NCI-H526 treated with DMSO at 0.1 percent for 48 hours (cell line): ENCODE measurements around the gene CROCC2.

ENCODE experiments used
- DNase-seq: peaks from one replicate; lab custom pipeline; 2025; lab: John Stamatoyannopoulos, UW

The CROCC2 gene

GRCh38 chr2:240891492-240892340 is 14.4 kb upstream of the CROCC2 start:
- DNase-seq, result no peak

- no peak for DNase-seq
Observed at GRCh38 chr2:240892356-240892755, 13.8 kb upstream of the CROCC2 start.

GRCh38 chr2:240892925-240893324 is 13.2 kb upstream of the CROCC2 start:
- no peak for DNase-seq

GRCh38 chr2:240893363-240893844 is 12.7 kb upstream of the CROCC2 start:
- no peak for DNase-seq

- no peak for DNase-seq
Observed at GRCh38 chr2:240894006-240894405, 12.1 kb upstream of the CROCC2 start.

- no peak for DNase-seq
Observed at GRCh38 chr2:240894836-240895558, 11.1 kb upstream of the CROCC2 start.

- DNase-seq, result no peak
Observed at GRCh38 chr2:240895656-240896388, 10.3 kb upstream of the CROCC2 start, which contains the start of gene MAB21L4. TSS of gene MAB21L4 (minus strand) at chr2:240896156. CDS start at chr2:240895997, 159 bp downstream.

- DNase-seq, result no peak
Observed at GRCh38 chr2:240896394-240896793, 9.7 kb upstream of the CROCC2 start.

GRCh38 chr2:240896871-240897692 is 9.1 kb upstream of the CROCC2 start:
- DNase-seq, result no peak

GRCh38 chr2:240898108-240898730 is 7.9 kb upstream of the CROCC2 start:
- DNase-seq, result no peak

GRCh38 chr2:240898731-240899467 is 7.2 kb upstream of the CROCC2 start:
- no peak for DNase-seq

- no peak for DNase-seq
Observed at GRCh38 chr2:240899468-240899865, 6.7 kb upstream of the CROCC2 start.

- no peak for DNase-seq
Observed at GRCh38 chr2:240900141-240900860, 5.8 kb upstream of the CROCC2 start.

GRCh38 chr2:240901986-240902614 is 4.0 kb upstream of the CROCC2 start:
- no peak for DNase-seq

GRCh38 chr2:240902615-240903041 is 3.5 kb upstream of the CROCC2 start:
- DNase-seq, result no peak

GRCh38 chr2:240903191-240904060 is 2.7 kb upstream of the CROCC2 start:
- no peak for DNase-seq

- DNase-seq, result no peak
Observed at GRCh38 chr2:240904216-240905175, 1.6 kb upstream of the CROCC2 start.
